ENCODE measurements around the gene PGC. TPM values are rescaled to one million over a fixed set of nuclear protein-coding genes. Genes with fewer than 3 reads are reported as not detected.

The PGC gene
- total and polyA plus RNA-seq, 2 of the 8 experiments (the other 6 are each of a cell fraction or from before 2014, with no cell fraction given): 0.09 TPM; not detected in 1

DNA sequence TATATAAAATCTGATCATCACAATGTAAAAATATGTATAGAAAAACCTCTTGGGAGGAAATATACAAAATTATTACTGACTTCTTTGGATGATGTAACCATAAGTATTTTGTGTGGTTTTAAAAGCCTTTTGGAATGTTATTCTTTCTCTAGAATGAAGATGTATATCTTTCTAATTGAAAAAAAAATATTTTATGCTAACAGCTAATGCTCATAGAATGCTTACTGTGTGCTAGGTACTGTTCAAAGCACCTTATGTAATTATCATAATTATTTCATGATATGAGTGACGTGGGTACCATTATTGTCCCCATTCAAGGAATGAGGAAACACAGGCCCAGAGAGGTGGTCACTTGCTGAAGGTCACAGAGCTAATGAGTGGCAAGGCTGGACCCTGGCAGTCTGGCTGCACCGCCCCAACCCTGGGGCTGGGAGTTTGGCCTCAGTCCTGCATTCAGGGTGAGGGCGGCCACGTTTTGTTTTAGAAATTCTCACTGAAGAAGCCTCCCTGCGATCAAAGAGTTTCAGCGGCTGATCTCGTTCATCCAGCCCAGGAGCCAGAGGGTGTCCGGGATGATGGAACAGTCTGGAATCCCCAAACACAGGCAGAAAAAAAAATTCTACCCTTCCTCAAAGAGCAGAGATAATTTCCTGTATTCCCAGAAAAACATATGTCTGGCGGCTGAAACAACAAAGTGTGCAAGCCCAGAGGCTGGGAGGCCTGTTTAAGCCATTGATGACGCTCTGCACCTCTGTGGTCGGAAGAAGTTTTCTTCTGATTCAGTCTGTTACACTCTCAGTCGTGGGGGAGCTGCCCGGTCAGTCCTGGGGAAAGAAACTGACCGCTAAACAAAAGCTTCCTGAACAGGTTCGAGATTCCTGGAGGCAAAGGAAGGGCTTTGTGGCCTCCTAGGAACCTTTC, 49.1 kb downstream of the PGC start:
- no peak overlapping the region for H3K4ac ChIP-seq (replicated peaks; ENCODE audit: insufficient read length, low read depth, low read length)
- H3K9me3 ChIP-seq (ENCODE audit: insufficient read depth in 2 of 2, low read depth in 1 of 2, low read length in 1 of 2): no peaks in the 10 kb centered on the region
- H4K91ac ChIP-seq (replicated peaks; ENCODE audit: insufficient read length, low read length): no peak overlapping the region
- DNase-seq (ENCODE audit: low read depth in 1 of 2, low spot score in 2 of 2): no peak
- no peak overlapping the region for H2BK5ac ChIP-seq (ENCODE audit: low read depth, low read length)
- H2AFZ ChIP-seq (ENCODE audit: low read length): no peak overlapping the region
- no peaks in the 10 kb centered on the region for H3K36me3 ChIP-seq (ENCODE audit: control insufficient read depth in 2 of 4, insufficient read depth in 4 of 4, low read length in 3 of 4)
- 82% methylated on average over 15 of the region's 15 CpGs; no CpG with 5 or more reads in 1 of the 2 experiments for WGBS, 2 experiments (ENCODE audit: extremely low coverage in 1 of 2, insufficient coverage in 1 of 2, insufficient read length in 1 of 2, insufficient replicate concordance in 2 of 2, low coverage in 1 of 2, low lambda C conversion rate in 2 of 2, missing lambda C conversion rate in 1 of 2)
- FAIRE-seq: no peak
- H2AK5ac ChIP-seq (ENCODE audit: low read depth, low read length): no peak overlapping the region
- H3K4me2 ChIP-seq (ENCODE audit: insufficient read depth in 1 of 2, low read depth in 2 of 2, low read length in 2 of 2): no peak overlapping the region
- H2BK20ac ChIP-seq (ENCODE audit: low read length): no peak overlapping the region
- H3K23ac ChIP-seq (ENCODE audit: insufficient read length): no peak overlapping the region
- no peak overlapping the region for H2BK120ac ChIP-seq (replicated peaks; ENCODE audit: low read depth, low read length)
- no peak overlapping the region for H3K14ac ChIP-seq (ENCODE audit: insufficient read length)
- no peak overlapping the region for H4K5ac ChIP-seq (ENCODE audit: insufficient read length, low read depth, low read length)
- ChIA-PET CTCF (ENCODE audit: partially characterized antibody) (interaction anchor here (0.5 to 12.5 kb wide), 5 partner anchors 8 to 1759 kb away, joined by 3 to 181 read pairs (median 4); no protein-coding TSS in a partner anchor), POLR2A (ENCODE audit: partially characterized antibody) (no interaction called here)
- no peak overlapping the region for H2BK15ac ChIP-seq (ENCODE audit: low read length)
- H3K79me2 ChIP-seq (ENCODE audit: control insufficient read depth in 1 of 2, insufficient read depth in 2 of 2, low read length in 2 of 2): no peaks in the 10 kb centered on the region
- no peak overlapping the region for H3K56ac ChIP-seq (replicated peaks; ENCODE audit: insufficient read length, low read depth, low read length)
- H3K27me3 ChIP-seq (replicated peaks in 1 of 4; ENCODE audit: control insufficient read depth in 3 of 4, extremely low read depth in 1 of 4, insufficient read depth in 3 of 4, low read length in 3 of 4): no peaks in the 10 kb centered on the region; a peak in 1 of 7 replicates
- no peaks in the 10 kb centered on the region for H3K23me2 ChIP-seq (ENCODE audit: low read depth, low read length)
- peaks cover 0 to 8% (median 2%) of the 10 kb centered on the region in 4 experiments; a peak in 5 of 7 replicates for H3K4me1 ChIP-seq (replicated peaks in 1 of 4; ENCODE audit: control insufficient read depth in 3 of 4, insufficient read depth in 4 of 4, low read length in 3 of 4)
- H4K8ac ChIP-seq (ENCODE audit: extremely low read depth, insufficient read depth, low read length): no peak overlapping the region
- H3K18ac ChIP-seq (ENCODE audit: extremely low read depth, low read length): no peak overlapping the region
- no peak overlapping the region for H3K4me3 ChIP-seq (ENCODE audit: extremely low read depth in 1 of 4, insufficient read depth in 2 of 4, low read depth in 3 of 4, low read length in 4 of 4)
- no peak overlapping the region for H3K9ac ChIP-seq (replicated peaks in 1 of 4; ENCODE audit: extremely low read depth in 1 of 4, low read depth in 3 of 4, low read length in 3 of 4)
- no peak overlapping the region for H3K27ac ChIP-seq (ENCODE audit: low read depth, low read length)
- no peaks in the 10 kb centered on the region for H3K79me1 ChIP-seq (ENCODE audit: low read depth, low read length)
- H2BK12ac ChIP-seq (ENCODE audit: low read depth, low read length): no peak overlapping the region
- no peaks in the 10 kb centered on the region for H4K20me1 ChIP-seq (replicated peaks in 1 of 2; ENCODE audit: control insufficient read depth in 1 of 2, insufficient read depth in 2 of 2, low read length in 2 of 2)
- TF ChIP-seq BACH1 (IDR thresholded peaks at IDR 0.05; ENCODE audit: low read length) (no peak), SUZ12 (IDR thresholded peaks at IDR 0.05; ENCODE audit: low read length) (no peak)
- TF ChIP-seq, protein P1, sequence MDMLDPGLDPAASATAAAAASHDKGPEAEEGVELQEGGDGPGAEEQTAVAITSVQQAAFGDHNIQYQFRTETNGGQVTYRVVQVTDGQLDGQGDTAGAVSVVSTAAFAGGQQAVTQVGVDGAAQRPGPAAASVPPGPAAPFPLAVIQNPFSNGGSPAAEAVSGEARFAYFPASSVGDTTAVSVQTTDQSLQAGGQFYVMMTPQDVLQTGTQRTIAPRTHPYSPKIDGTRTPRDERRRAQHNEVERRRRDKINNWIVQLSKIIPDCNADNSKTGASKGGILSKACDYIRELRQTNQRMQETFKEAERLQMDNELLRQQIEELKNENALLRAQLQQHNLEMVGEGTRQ (IDR thresholded peaks at IDR 0.05; ENCODE audit: low read length): no peak

Data from H1 (cell line).